LNCAP (cell line): ENCODE data around the gene MVB12B.

Source experiments
- CTCF ChIP-seq: fragments of 450-650 bp; IDR thresholded peaks from 2 replicates; pipeline ENCODE4 v1.5.1; 2017; ENCODE audit warnings: mild to moderate bottlenecking

The MVB12B gene

DNA sequence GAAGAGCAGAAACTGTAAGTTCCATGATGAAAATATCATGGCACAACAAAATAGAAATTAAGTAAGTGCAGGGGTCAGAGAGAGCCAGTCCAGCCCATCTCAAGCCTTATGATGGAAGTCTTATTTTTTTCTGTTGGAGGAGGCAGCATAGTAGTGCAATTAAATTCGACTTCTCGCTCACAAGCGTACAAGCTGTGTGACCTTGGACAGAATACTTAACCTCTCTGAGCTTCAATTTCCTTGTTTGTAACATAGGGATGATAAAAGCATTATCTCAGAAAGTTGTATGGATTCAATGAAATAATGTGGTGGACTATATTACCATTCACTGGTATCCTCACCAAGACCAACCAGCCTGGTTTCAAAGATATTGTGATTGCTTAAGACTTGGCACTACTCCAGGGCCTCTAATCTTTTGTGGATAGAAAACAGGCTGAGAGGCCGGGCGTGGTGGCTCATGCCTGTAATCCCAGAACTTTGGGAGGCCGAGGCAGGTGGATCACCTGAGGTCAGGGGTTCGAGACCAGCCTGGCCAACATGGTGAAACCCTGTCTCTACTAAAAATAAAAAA, 26.8 kb upstream of the MVB12B start:
- TF ChIP-seq CTCF = no peak

DNA sequence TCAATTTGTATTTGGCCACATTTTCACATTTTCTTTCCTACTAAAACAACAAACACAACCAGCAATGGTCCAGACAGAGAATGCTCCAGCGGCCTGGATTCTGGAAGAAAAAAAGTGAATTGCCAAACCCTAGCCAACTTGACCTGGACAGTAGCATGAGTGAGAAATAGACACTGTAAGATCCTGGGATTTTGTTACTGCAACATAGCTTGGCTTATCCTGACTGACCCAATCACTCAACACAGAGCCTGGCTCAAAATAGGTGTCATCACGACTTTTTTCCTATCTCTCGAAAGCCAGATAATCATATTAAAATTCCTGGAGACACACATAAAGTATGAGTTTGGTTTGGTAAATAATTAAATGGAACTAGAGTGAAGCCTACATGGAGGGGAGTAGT, 25.4 kb upstream of the MVB12B start:
- no peak for TF ChIP-seq CTCF

DNA sequence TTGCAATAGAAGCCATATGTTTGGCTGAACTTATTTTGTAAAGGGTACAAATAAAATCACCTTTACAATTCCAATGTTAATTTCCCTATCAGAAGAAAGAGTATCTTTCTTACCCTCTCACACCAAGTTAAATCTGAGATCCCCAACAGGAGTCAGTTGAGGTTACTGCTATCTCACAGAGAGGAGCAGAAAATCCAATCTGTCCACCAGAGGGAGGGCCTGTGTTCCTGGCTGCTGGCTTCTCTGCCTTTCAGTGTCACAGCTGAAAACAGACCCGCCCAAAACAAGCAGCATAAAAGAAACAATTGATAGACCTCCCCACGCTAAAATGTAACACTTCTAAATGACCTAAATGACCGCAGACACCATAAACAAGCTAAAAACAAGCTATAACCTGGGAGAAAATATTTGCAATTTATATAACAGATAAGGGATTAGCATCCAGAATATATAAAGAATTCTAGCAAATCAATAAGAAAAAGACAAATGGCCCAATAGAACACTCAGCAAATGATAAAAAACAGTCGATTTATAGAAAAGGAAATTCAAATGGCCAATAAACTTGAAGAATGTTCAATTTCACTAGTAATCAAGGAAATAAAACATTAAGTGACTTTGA, 24.5 kb upstream of the MVB12B start:
- peak; percentile 79 for TF ChIP-seq CTCF

GRCh38 chr9:126302730-126303129, 23.9 kb upstream of the MVB12B start:
- no peak for TF ChIP-seq CTCF

DNA sequence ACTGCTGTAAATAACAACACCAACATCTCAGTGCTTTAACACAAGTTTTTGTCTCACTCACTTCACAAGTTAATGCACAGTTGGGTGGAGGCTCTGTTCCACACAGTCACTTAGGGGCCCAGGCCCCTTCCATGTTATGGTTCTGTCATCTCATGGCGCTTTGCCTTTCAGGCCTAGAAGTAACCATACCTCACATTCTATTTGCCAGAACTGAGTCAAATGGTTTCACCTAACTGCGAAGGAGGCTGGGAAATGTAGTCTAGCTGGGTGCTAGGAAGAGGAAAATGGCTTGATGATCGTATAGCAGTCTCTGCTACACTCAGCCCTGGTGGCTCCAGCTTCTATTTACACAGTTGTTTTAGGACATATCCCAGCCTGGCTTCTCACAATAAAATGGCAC, 23.1 kb upstream of the MVB12B start:
- no peak for TF ChIP-seq CTCF

- TF ChIP-seq CTCF = no peak
Observed at GRCh38 chr9:126304207-126304970, 22.2 kb upstream of the MVB12B start.

GRCh38 chr9:126304971-126305320, 21.7 kb upstream of the MVB12B start:
- no peak for TF ChIP-seq CTCF
